GM23338 (cell line): Measurements from ENCODE around the gene YTHDC2. TPM values are rescaled to one million over a fixed set of nuclear protein-coding genes. Genes with fewer than 3 reads are reported as not detected.

Experiments used
- ATAC-seq: fragments of 200-7000 bp; cut with Tn5 transposase; 3 replicates; pipeline ENCODE4 v1.9.1; 2020
- DNase-seq: peaks from one replicate; pipeline ENCODE4 v3.0.0-alpha.2; 2015; ENCODE audit warnings: low spot score
- H2AFZ ChIP-seq: fragments of 200-600 bp; sonication (generic); 2 replicates; pipeline ENCODE4 v1.8.0; 2016; ENCODE audit warnings: antibody characterized with exemption, mild to moderate bottlenecking, moderate library complexity
- H3F3A ChIP-seq: fragments of 200-600 bp; sonication (generic); replicated peaks from 2 replicates; pipeline ENCODE4 v1.8.0; 2017; ENCODE audit warnings: antibody characterized with exemption, mixed run types, low read depth
- H3K27ac ChIP-seq: fragments of 200-600 bp; sonication (generic); 2 replicates; pipeline ENCODE4 v1.6.1; 2016; ENCODE audit warnings: low read depth
- H3K27me3 ChIP-seq: fragments of 200-600 bp; sonication (generic); 2 replicates; pipeline ENCODE4 v1.8.0; 2016; ENCODE audit warnings: mild to moderate bottlenecking, mixed run types, moderate library complexity; ENCODE audit not compliant: insufficient read depth
- H3K36me3 ChIP-seq: fragments of 200-600 bp; sonication (generic); 2 replicates; pipeline ENCODE4 v1.8.0; 2016; ENCODE audit warnings: mild to moderate bottlenecking; ENCODE audit not compliant: insufficient read depth
- H3K4me1 ChIP-seq: fragments of 200-600 bp; sonication (generic); 2 replicates; pipeline ENCODE4 v1.8.0; 2016; ENCODE audit warnings: mild to moderate bottlenecking, moderate library complexity; ENCODE audit not compliant: insufficient read depth
- H3K4me2 ChIP-seq: fragments of 200-600 bp; sonication (generic); 2 replicates; pipeline ENCODE4 v1.7.1; 2017; ENCODE audit warnings: mixed run types
- H3K4me3 ChIP-seq: fragments of 200-600 bp; sonication (generic); 2 replicates; pipeline ENCODE4 v1.6.1; 2016; ENCODE audit warnings: mixed run types
- H3K79me2 ChIP-seq: fragments of 200-600 bp; sonication (generic); replicated peaks from 2 replicates; pipeline ENCODE4 v1.8.0; 2017; ENCODE audit warnings: mild to moderate bottlenecking; ENCODE audit not compliant: insufficient read depth
- H3K9me2 ChIP-seq: fragments of 200-600 bp; sonication (generic); 2 replicates; pipeline ENCODE4 v1.8.0; 2017; ENCODE audit not compliant: insufficient read depth
- H4K20me1 ChIP-seq: fragments of 200-600 bp; sonication (generic); replicated peaks from 2 replicates; pipeline ENCODE4 v1.8.0; 2017; ENCODE audit warnings: mild to moderate bottlenecking; ENCODE audit not compliant: insufficient read depth
- H3K27ac Mint-ChIP-seq: 2 replicates; pipeline ENCODE4 v1.8.0; 2020; ENCODE audit warnings: inconsistent platforms, mild to moderate bottlenecking, moderate library complexity, mixed read lengths
- H3K27me3 Mint-ChIP-seq: 3 replicates; pipeline ENCODE4 v1.8.0; 2022; ENCODE audit warnings: low read depth, mild to moderate bottlenecking, moderate library complexity, mixed read lengths, inconsistent platforms; ENCODE audit not compliant: insufficient read depth, poor library complexity
- H3K36me3 Mint-ChIP-seq: 3 replicates; pipeline ENCODE4 v1.8.0; 2021; ENCODE audit warnings: low read depth, mild to moderate bottlenecking, inconsistent platforms, moderate library complexity, mixed read lengths
- H3K4me1 Mint-ChIP-seq: 3 replicates; pipeline ENCODE4 v1.8.0; 2020; ENCODE audit warnings: mild to moderate bottlenecking, inconsistent platforms, mixed read lengths
- H3K4me3 Mint-ChIP-seq: 3 replicates; pipeline ENCODE4 v1.8.0; 2021; ENCODE audit warnings: moderate library complexity, mild to moderate bottlenecking, inconsistent platforms, mixed read lengths
- H3K9me3 Mint-ChIP-seq: 3 replicates; pipeline ENCODE4 v1.8.0; 2020; ENCODE audit warnings: moderate library complexity, mild to moderate bottlenecking, inconsistent platforms, mixed read lengths
- CREB1 ChIP-seq: fragments of 250-450 bp; sonication (Bioruptor Pico); IDR thresholded peaks from 2 replicates; pipeline ENCODE4 v1.5.0; 2020; ENCODE audit warnings: low read depth, mild to moderate bottlenecking, moderate library complexity
- CTCF ChIP-seq, 2 experiments: fragments of 200-600 bp in 1 of 2; sonication (generic) in 1 of 2; conservative IDR thresholded peaks; 2 replicates each; pipeline versions ENCODE4 v1.5.1 to v1.6.1; 2016 to 2017; ENCODE audit warnings: antibody characterized with exemption in 2 of 2, low read depth in 2 of 2, mild to moderate bottlenecking in 2 of 2, moderate library complexity in 1 of 2
- ETS1 ChIP-seq: IDR thresholded peaks from 2 replicates; pipeline ENCODE4 v1.6.1; 2016; ENCODE audit warnings: antibody characterized with exemption
- EZH2 ChIP-seq: fragments of 200-600 bp; sonication (generic); IDR thresholded peaks from one replicate; pipeline ENCODE4 v1.8.0; 2017; ENCODE audit warnings: antibody characterized with exemption, mild to moderate bottlenecking, low read depth; ENCODE audit not compliant: unreplicated experiment
- EZH2phosphoT487 ChIP-seq: fragments of 200-600 bp; sonication (generic); IDR thresholded peaks from one replicate; pipeline ENCODE4 v1.8.1; 2018; ENCODE audit warnings: antibody characterized with exemption; ENCODE audit not compliant: unreplicated experiment
- JUNB ChIP-seq: IDR thresholded peaks from one replicate; pipeline ENCODE4 v1.6.1; 2016; ENCODE audit warnings: antibody characterized with exemption; ENCODE audit not compliant: unreplicated experiment
- NANOG ChIP-seq: IDR thresholded peaks from 2 replicates; pipeline ENCODE4 v1.6.1; 2016; ENCODE audit warnings: antibody characterized with exemption, borderline replicate concordance
- POLR2AphosphoS5 ChIP-seq: IDR thresholded peaks from 2 replicates; pipeline ENCODE4 v1.6.1; 2016; ENCODE audit warnings: antibody characterized with exemption, low read depth
- REST ChIP-seq: IDR thresholded peaks from one replicate; pipeline ENCODE4 v1.6.1; 2018; ENCODE audit warnings: antibody characterized with exemption; ENCODE audit not compliant: unreplicated experiment
- STAT1 ChIP-seq: IDR thresholded peaks from one replicate; pipeline ENCODE4 v1.6.1; 2016; ENCODE audit warnings: antibody characterized with exemption; ENCODE audit not compliant: unreplicated experiment
- ZNF114 ChIP-seq: fragments of 250-450 bp; sonication (Bioruptor Pico); IDR thresholded peaks from 2 replicates; pipeline ENCODE4 v1.5.0; 2020; ENCODE audit warnings: mild to moderate bottlenecking, moderate library complexity
- ZNF331 ChIP-seq: fragments of 250-450 bp; sonication (Bioruptor Pico); IDR thresholded peaks from 2 replicates; pipeline ENCODE4 v1.5.0; 2020; ENCODE audit warnings: low read depth, mild to moderate bottlenecking, moderate library complexity
- ZNF462 ChIP-seq: fragments of 250-450 bp; sonication (Bioruptor Pico); IDR thresholded peaks from 2 replicates; pipeline ENCODE4 v1.5.0; 2020; ENCODE audit warnings: mild to moderate bottlenecking, moderate library complexity
- polyA plus RNA-seq: library from polyadenylated mRNA; unstranded; fragments of >200 nt; fragmentation: Nextera tagmentation; extraction: Ambion mirVana; gene quantifications from 2 replicates; pipeline ENCODE4 v1.2.1, GENCODE V29; 2016
- total RNA-seq: library from RNA; depleted of rRNA; stranded (reverse); fragments of >200 nt; shearing (Covaris generic); gene quantifications from 2 replicates; pipeline ENCODE4 v1.2.3, GENCODE V29; 2014

Gene YTHDC2
- total and polyA plus RNA-seq, 2 experiments from 2014 or later: 19.9 to 33.9 TPM

DNA sequence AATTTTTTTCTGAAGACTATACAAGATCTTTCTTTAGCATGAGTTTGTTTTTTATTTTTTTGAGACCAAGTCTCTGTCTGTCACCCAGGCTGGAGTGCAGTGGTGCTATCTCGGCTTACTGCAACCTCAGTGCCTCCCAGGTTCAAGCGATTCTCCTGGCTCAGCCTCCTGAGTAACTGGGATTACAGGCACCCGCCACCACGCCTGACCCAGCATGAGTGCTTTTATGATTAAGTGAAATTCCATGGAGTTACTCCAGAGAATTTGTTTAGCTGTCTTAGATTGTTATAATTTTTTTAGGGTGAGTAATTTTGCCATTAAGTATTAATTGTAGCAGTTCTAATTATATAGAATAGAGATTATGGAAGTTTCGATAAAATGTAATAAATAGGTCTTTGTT, 14.3 kb downstream of the YTHDC2 start:
- H3K79me2 ChIP-seq: no peaks in the 10 kb centered on the region; the same call in none of the 2 replicates
- peaks cover 15% of the 10 kb centered on the region; the same call in 1 of the 2 replicates for H3K36me3 ChIP-seq
- H3K27me3 Mint-ChIP-seq: no peaks in the 10 kb centered on the region
- TF ChIP-seq ETS1 (no peak), JUNB (no peak), EZH2 (no peak), ZNF462 (CRISPR knock-in tag) (no peak), CTCF (conservative IDR thresholded peaks at IDR 0.05; ENCODE audit: low read depth in 2 of 2) (no peak), REST (no peak), STAT1 (no peak), ZNF331 (CRISPR knock-in tag) (no peak), POLR2AphosphoS5 (no peak), ZNF114 (CRISPR knock-in tag) (no peak), EZH2phosphoT487 (no peak), CREB1 (CRISPR knock-in tag) (no peak), NANOG (no peak)
- no peaks in the 10 kb centered on the region for H4K20me1 ChIP-seq
- H3K4me2 ChIP-seq: no peak overlapping the region
- H2AFZ ChIP-seq: no peak overlapping the region
- no peaks in the 10 kb centered on the region for H3K27me3 ChIP-seq
- no peak overlapping the region for H3K27ac ChIP-seq
- H3K27ac Mint-ChIP-seq: no peak overlapping the region
- H3K4me1 Mint-ChIP-seq: peaks cover 11% of the 10 kb centered on the region; the same call in 2 of the 3 replicates
- H3F3A ChIP-seq: no peaks in the 10 kb centered on the region
- DNase-seq (no peak), ATAC-seq (no peak)
- H3K9me3 Mint-ChIP-seq: peaks cover 25% of the 10 kb centered on the region
- peaks cover 43% of the 10 kb centered on the region for H3K36me3 Mint-ChIP-seq
- H3K4me3 Mint-ChIP-seq: no peak overlapping the region
- no peak overlapping the region for H3K4me3 ChIP-seq
- no peaks in the 10 kb centered on the region for H3K9me2 ChIP-seq
- H3K4me1 ChIP-seq: peaks cover 15% of the 10 kb centered on the region
